Liver (tissue), 3 donors: ENCODE results near the gene SNAI1.
A peak's percentile ranks its signal among the peaks of the same experiment; 100 is the strongest.

Source experiments
- ATF3 ChIP-seq: IDR thresholded peaks from 2 replicates; pipeline ENCODE4 v1.6.1; 2016; ENCODE audit warnings: antibody characterized with exemption
- CTCF ChIP-seq: fragments of 150-350 bp; IDR thresholded peaks from 2 replicates; pipeline ENCODE4 v1.5.1; 2017; ENCODE audit warnings: improper control_type of control experiment, low read depth, low read length; ENCODE audit not compliant: missing input control
- EGR1 ChIP-seq, 2 donors: IDR thresholded peaks; 2 replicates each; pipeline ENCODE4 v1.6.1; 2016 to 2018; ENCODE audit warnings: antibody characterized with exemption in 2 of 2, low read depth in 2 of 2
- FOXA1 ChIP-seq: IDR thresholded peaks from 2 replicates; pipeline ENCODE4 v1.6.1; 2016; ENCODE audit warnings: antibody characterized with exemption
- GABPA ChIP-seq, 2 donors: IDR thresholded peaks in 1 of 2; conservative IDR thresholded peaks in 1 of 2; 2 replicates each; pipeline ENCODE4 v1.6.1; 2016; ENCODE audit warnings: antibody characterized with exemption in 2 of 2, mild to moderate bottlenecking in 1 of 2, moderate library complexity in 1 of 2
- MAX ChIP-seq: IDR thresholded peaks from 2 replicates; pipeline ENCODE4 v1.6.1; 2016; ENCODE audit warnings: antibody characterized with exemption
- RAD21 ChIP-seq, 2 donors: IDR thresholded peaks; 2 replicates each; pipeline ENCODE4 v1.6.1; 2016; ENCODE audit warnings: antibody characterized with exemption in 2 of 2, mild to moderate bottlenecking in 2 of 2
- REST ChIP-seq: IDR thresholded peaks from 2 replicates; pipeline ENCODE4 v1.6.1; 2016; ENCODE audit warnings: antibody characterized with exemption, mild to moderate bottlenecking
- RXRA ChIP-seq, 2 donors: IDR thresholded peaks; 2 replicates each; pipeline ENCODE4 v1.6.1; 2017 to 2018; ENCODE audit warnings: antibody characterized with exemption in 2 of 2, mild to moderate bottlenecking in 1 of 2
- YY1 ChIP-seq: IDR thresholded peaks from 2 replicates; pipeline ENCODE4 v1.6.1; 2016; ENCODE audit warnings: antibody characterized with exemption, mild to moderate bottlenecking
- donor health status: healthy.
- donor health status: healthy.

- TF ChIP-seq RAD21 (IDR thresholded peaks at IDR 0.05) (peak in 1 of 2 donors; percentile 4), ATF3 (no peak), EGR1 (IDR thresholded peaks at IDR 0.05; ENCODE audit: low read depth in 2 of 2) (no peak), CTCF (no peak), REST (no peak), RXRA (IDR thresholded peaks at IDR 0.05) (no peak), GABPA (IDR thresholded peaks at IDR 0.05 in 1 of 2, conservative IDR thresholded peaks at IDR 0.05 in 1 of 2) (no peak), YY1 (no peak), FOXA1 (no peak), MAX (no peak)
These were observed 771 bp upstream of the SNAI1 start for GRCh38 chr20:49982072-49982345.
